ENCODE results near the gene RAB31.

DNA sequence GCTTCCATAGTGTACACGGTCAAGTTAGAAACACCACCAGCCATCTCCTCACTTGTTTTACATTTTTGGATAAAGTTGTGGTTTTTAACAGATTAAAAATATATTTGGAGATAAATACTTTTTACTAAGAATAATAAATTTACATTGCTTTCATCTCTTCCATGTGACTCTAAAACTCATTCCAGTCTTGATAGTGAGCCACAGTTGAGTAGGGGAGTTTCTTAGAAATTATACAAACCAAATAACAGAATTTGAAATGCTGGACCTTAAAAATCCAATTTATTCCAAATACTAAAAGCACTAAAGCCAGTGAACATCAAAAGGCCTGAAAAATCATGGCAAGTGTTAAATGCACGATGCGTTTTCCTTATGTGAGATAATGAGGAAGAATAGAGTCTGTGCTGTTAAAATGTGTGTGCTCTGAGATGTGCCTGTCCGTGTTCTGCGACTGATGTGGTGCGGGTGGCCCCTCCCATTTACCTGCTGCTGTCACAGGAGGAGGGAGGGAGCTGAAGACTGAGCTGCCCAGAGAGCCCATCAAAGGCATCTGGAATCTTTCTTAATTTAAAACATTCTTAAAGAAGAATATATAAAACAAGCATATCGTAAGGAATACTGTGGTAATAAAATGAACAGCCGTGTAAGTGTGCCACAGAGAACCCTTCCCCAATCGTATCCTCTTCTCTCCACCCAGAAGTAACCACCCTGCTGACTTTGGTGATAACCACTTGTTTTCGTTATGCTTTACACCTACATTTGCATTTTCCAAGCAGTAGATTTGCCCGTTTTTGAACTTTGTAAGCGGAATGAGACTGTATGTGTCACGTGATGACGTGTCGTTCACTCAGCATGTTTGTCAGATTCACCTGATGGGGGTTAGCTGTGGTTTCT is 120.7 kb downstream of the RAB31 start:
- TF ChIP-seq, protein P1, sequence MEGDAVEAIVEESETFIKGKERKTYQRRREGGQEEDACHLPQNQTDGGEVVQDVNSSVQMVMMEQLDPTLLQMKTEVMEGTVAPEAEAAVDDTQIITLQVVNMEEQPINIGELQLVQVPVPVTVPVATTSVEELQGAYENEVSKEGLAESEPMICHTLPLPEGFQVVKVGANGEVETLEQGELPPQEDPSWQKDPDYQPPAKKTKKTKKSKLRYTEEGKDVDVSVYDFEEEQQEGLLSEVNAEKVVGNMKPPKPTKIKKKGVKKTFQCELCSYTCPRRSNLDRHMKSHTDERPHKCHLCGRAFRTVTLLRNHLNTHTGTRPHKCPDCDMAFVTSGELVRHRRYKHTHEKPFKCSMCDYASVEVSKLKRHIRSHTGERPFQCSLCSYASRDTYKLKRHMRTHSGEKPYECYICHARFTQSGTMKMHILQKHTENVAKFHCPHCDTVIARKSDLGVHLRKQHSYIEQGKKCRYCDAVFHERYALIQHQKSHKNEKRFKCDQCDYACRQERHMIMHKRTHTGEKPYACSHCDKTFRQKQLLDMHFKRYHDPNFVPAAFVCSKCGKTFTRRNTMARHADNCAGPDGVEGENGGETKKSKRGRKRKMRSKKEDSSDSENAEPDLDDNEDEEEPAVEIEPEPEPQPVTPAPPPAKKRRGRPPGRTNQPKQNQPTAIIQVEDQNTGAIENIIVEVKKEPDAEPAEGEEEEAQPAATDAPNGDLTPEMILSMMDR (IDR thresholded peaks at IDR 0.05): no peak
- TF ChIP-seq ELF1 (IDR thresholded peaks at IDR 0.05): no peak
- no peak for TF ChIP-seq EP300 (IDR thresholded peaks at IDR 0.05; ENCODE audit: borderline replicate concordance in 1 of 2, low read depth in 1 of 2, low read length in 1 of 2)
- no peak for TF ChIP-seq TAF1 (IDR thresholded peaks at IDR 0.05; ENCODE audit: borderline replicate concordance, low read depth, low read length)
- no peak for TF ChIP-seq CHD2 (IDR thresholded peaks at IDR 0.05; ENCODE audit: low read length, partially characterized antibody)
- TF ChIP-seq RXRA (IDR thresholded peaks at IDR 0.05; ENCODE audit: borderline replicate concordance, low read depth): no peak
- no peak for TF ChIP-seq MXI1 (IDR thresholded peaks at IDR 0.05; ENCODE audit: low read depth, low read length)

Measured in SK-N-SH (cell line).